ENCODE data around the gene KIAA1143.

- TF ChIP-seq POLR2A (IDR thresholded peaks at IDR 0.05; ENCODE audit: low read length) (no peak), GATA1 (IDR thresholded peaks at IDR 0.05; ENCODE audit: low read depth, low read length) (no peak)
Observed at GRCh38 chr3:44761101-44761423, 357 bp downstream of the KIAA1143 start.
